HepG2 (cell line): ENCODE data around the gene ARHGAP26. TPM values are rescaled to one million over a fixed set of nuclear protein-coding genes. Genes with fewer than 3 reads are reported as not detected.

Experiments
- ATAC-seq: fragments of 200-7000 bp; cut with Tn5 transposase; 3 replicates; pipeline ENCODE4 v1.9.1; 2020; ENCODE audit warnings: mild to moderate bottlenecking, moderate library complexity
- BruUV-seq: library from RNA; stranded (reverse); fragments of 400-500 nt; replicated peaks from 2 replicates; lab custom pipeline; 2021; lab: Mats Ljungman, UMichigan
- CTCF ChIA-PET: fragments of 300-600 bp; formaldehyde crosslinking; extraction: SDS; loops from one replicate; lab custom pipeline; 2021; ENCODE audit warnings: low total read pairs, inconsistent platforms, low intra/inter-chr PET ratio; lab: Yijun Ruan, JAX
- POLR2A ChIA-PET: fragments of 350-600 bp; sonication (Branson Sonifier 250); formaldehyde crosslinking; loops from one replicate; lab custom pipeline; 2020; ENCODE audit warnings: antibody characterized with exemption, inconsistent platforms; lab: Yijun Ruan, JAX
- DNase-seq: peaks from one replicate; pipeline ENCODE4 v3.0.0-alpha.2; 2015; ENCODE audit warnings: low spot score
- FAIRE-seq: peaks from 3 replicates; lab custom pipeline; 2011; peaks lifted over from hg19 to GRCh38; lab: Jason Lieb, UNC
- H2AFZ ChIP-seq: one replicate; pipeline ENCODE4 v1.6.1; 2011; ENCODE audit warnings: low read length, inconsistent platforms
- H3K27ac ChIP-seq: fragments of 300-600 bp; 3 replicates; pipeline ENCODE4 v1.8.0; 2011; ENCODE audit warnings: mixed run types, mild to moderate bottlenecking, mixed read lengths, low read length, inconsistent platforms; ENCODE audit not compliant: insufficient read depth; ENCODE audit errors: extremely low read length
- H3K27me3 ChIP-seq, 2 experiments: fragments of 200-600 bp in 1 of 2; 2 replicates in 1 of 2; 3 replicates in 1 of 2; pipeline versions ENCODE4 v1.6.0 to v1.8.0; 2011; ENCODE audit warnings: low read length in 2 of 2, mild to moderate bottlenecking in 2 of 2, moderate library complexity in 2 of 2, inconsistent platforms in 1 of 2; ENCODE audit not compliant: insufficient read depth in 2 of 2, control insufficient read depth in 1 of 2
- H3K36me3 ChIP-seq, 2 experiments: fragments of 200-600 bp in 1 of 2; replicated peaks in 1 of 2; 2 replicates in 1 of 2; 3 replicates in 1 of 2; pipeline versions ENCODE4 v1.5.1 to v1.8.0; 2011; ENCODE audit warnings: low read length in 2 of 2, inconsistent platforms in 1 of 2; ENCODE audit not compliant: insufficient read depth in 2 of 2, control insufficient read depth in 1 of 2
- H3K4me1 ChIP-seq: 2 replicates; pipeline ENCODE4 v1.5.1; 2012; ENCODE audit warnings: low read length, inconsistent platforms; ENCODE audit not compliant: insufficient read depth
- H3K4me2 ChIP-seq: 2 replicates; pipeline ENCODE4 v1.6.0; 2011; ENCODE audit warnings: low read depth, low read length, inconsistent platforms
- H3K4me3 ChIP-seq, 3 experiments: fragments of 200-600 bp in 1 of 3; sonication (generic), shearing (Covaris generic) in 1 of 3; replicated peaks in 1 of 3; 2 replicates each; pipeline ENCODE4 v1.5.1; 2011 to 2016; ENCODE audit warnings: low read length in 3 of 3, inconsistent platforms in 2 of 3, low read depth in 2 of 3, mild to moderate bottlenecking in 2 of 3, control low read depth in 1 of 3, mixed read lengths in 1 of 3; ENCODE audit not compliant: insufficient read depth in 1 of 3
- H3K79me2 ChIP-seq: one replicate; pipeline ENCODE4 v1.6.1; 2011; ENCODE audit warnings: low read length, inconsistent platforms; ENCODE audit not compliant: insufficient read depth
- H3K9ac ChIP-seq: 2 replicates; pipeline ENCODE4 v1.6.0; 2011; ENCODE audit warnings: mild to moderate bottlenecking, low read depth, low read length, inconsistent platforms; ENCODE audit not compliant: insufficient read depth
- H3K9me3 ChIP-seq: 2 replicates; pipeline ENCODE4 v1.5.1; 2012; ENCODE audit warnings: mild to moderate bottlenecking, low read length
- H4K20me1 ChIP-seq: 2 replicates; pipeline ENCODE4 v1.6.0; 2011; ENCODE audit warnings: inconsistent platforms, mild to moderate bottlenecking, low read length, moderate library complexity; ENCODE audit not compliant: insufficient read depth
- HNF1B ChIP-seq: sonication (generic); formaldehyde crosslinking; IDR thresholded peaks from 2 replicates; pipeline ENCODE4 v1.5.1; 2020; ENCODE audit warnings: mild to moderate bottlenecking, moderate library complexity, missing genetic modification reagents
- NFYB ChIP-seq: sonication (generic); formaldehyde crosslinking; IDR thresholded peaks from 2 replicates; pipeline ENCODE4 v1.4.0; 2020; ENCODE audit warnings: missing genetic modification reagents
- NR2F2 ChIP-seq: IDR thresholded peaks from 2 replicates; pipeline ENCODE4 v1.6.1; 2012; ENCODE audit warnings: low read depth, inconsistent platforms, borderline replicate concordance
- POLR2AphosphoS5 ChIP-seq: IDR thresholded peaks from 2 replicates; pipeline ENCODE4 v1.6.1; 2012; ENCODE audit warnings: low read depth, low read length
- STAT5B ChIP-seq: sonication (generic); formaldehyde crosslinking; IDR thresholded peaks from 2 replicates; pipeline ENCODE4 v1.4.0; 2020; ENCODE audit warnings: missing genetic modification reagents
- TCF7 ChIP-seq: sonication (generic); IDR thresholded peaks from 2 replicates; pipeline ENCODE4 v1.6.1; 2016; ENCODE audit warnings: antibody characterized with exemption, low read depth
- USF2 ChIP-seq, 2 experiments: sonication (generic) in 1 of 2; formaldehyde crosslinking in 1 of 2; IDR thresholded peaks; 2 replicates each; pipeline versions ENCODE4 v1.5.1 to v1.6.1; 2011 to 2020; ENCODE audit warnings: borderline replicate concordance in 1 of 2, low read depth in 1 of 2, low read length in 1 of 2, mild to moderate bottlenecking in 1 of 2, missing genetic modification reagents in 1 of 2, moderate library complexity in 1 of 2
- ZBTB25 ChIP-seq: IDR thresholded peaks from 2 replicates; pipeline ENCODE4 v1.6.1; 2018; ENCODE audit warnings: missing genetic modification reagents
- ZMYM3 ChIP-seq: sonication (generic); formaldehyde crosslinking; IDR thresholded peaks from 2 replicates; pipeline ENCODE4 v1.5.1; 2020; ENCODE audit warnings: mild to moderate bottlenecking, missing genetic modification reagents
- ZNF530 ChIP-seq: sonication (generic); formaldehyde crosslinking; IDR thresholded peaks from 2 replicates; pipeline ENCODE4 v1.5.0; 2020; ENCODE audit warnings: low read depth, mild to moderate bottlenecking, missing genetic modification reagents
- ZNF773 ChIP-seq: sonication (generic); formaldehyde crosslinking; IDR thresholded peaks from 2 replicates; pipeline ENCODE4 v1.4.0; 2020; ENCODE audit warnings: missing genetic modification reagents, borderline replicate concordance
- ZNF777 ChIP-seq: sonication (generic); formaldehyde crosslinking; IDR thresholded peaks from 2 replicates; pipeline ENCODE4 v1.4.0; 2020; ENCODE audit warnings: missing genetic modification reagents
- ZNF839 ChIP-seq: sonication (generic); formaldehyde crosslinking; IDR thresholded peaks from 2 replicates; pipeline ENCODE4 v1.4.0; 2020; ENCODE audit warnings: missing genetic modification reagents, mild to moderate bottlenecking, borderline replicate concordance
- ZSCAN30 ChIP-seq: sonication (generic); formaldehyde crosslinking; IDR thresholded peaks from 2 replicates; pipeline ENCODE4 v1.5.0; 2020; ENCODE audit warnings: mild to moderate bottlenecking, missing genetic modification reagents
- WGBS: methylation state at CpG from one replicate; pipeline ENCODE4 v1.1.6; 2017; ENCODE audit warnings: low lambda C conversion rate; 5-methylcytosine and 5-hydroxymethylcytosine counted together
- in situ Hi-C: cut with HindIII; loops from 2 replicates; pipeline ENCODE4 v1.10.0; 2017; ENCODE audit warnings: low pct_unique_long_range_greater_than_20kb; ENCODE audit not compliant: extremely low pct_ligation_motif_present
- intact Hi-C: fragments of 100-400 bp; cut with micrococcal nuclease; formaldehyde crosslinking; loops from one replicate; pipeline ENCODE4 v1.10.0; 2022; ENCODE audit not compliant: unreplicated experiment
- polyA plus RNA-seq, 8 experiments: library from polyadenylated mRNA; depleted of rRNA in 3 of 8; stranded (reverse) in 7 of 8; unstranded in 1 of 8; fragments of >200 nt; fragmentation: Illumina TruSeq in 4 of 8; extraction: Trizol in 4 of 8; gene quantifications; 2 replicates each; pipeline versions ENCODE4 v1.2.1 to v1.2.3, GENCODE V29; 2011 to 2016; ENCODE audit warnings: low read depth in 4 of 8, missing spikeins in 1 of 8, mixed read lengths in 1 of 8; ENCODE audit not compliant: insufficient read depth in 1 of 8
- total RNA-seq, 5 experiments: library from RNA; depleted of rRNA; stranded (reverse); fragments of >200 nt; fragmentation: Illumina TruSeq; extraction: Trizol; gene quantifications; 2 replicates each; pipeline ENCODE4 v1.2.3, GENCODE V29; 2016; ENCODE audit warnings: low read depth in 1 of 5

ARHGAP26 gene
- total and polyA plus RNA-seq, 2 of the 13 experiments (the other 11 are each of a cell fraction or from before 2014, with no cell fraction given) = 9.6 to 18.2 TPM

GRCh38 chr5:142945321-142945720 lies 175.1 kb downstream of the ARHGAP26 start:
- H3K27me3 ChIP-seq = no peaks in the 10 kb centered on the region
- H3K4me2 ChIP-seq = no peak overlapping the region
- H3K36me3 ChIP-seq = no peaks in the 10 kb centered on the region
- ATAC-seq = no peak
- in situ Hi-C loops = no loop called here
- H3K9me3 ChIP-seq = no peaks in the 10 kb centered on the region
- BruUV-seq = no TSS peak
- FAIRE-seq = no peak
- H3K4me1 ChIP-seq = no peaks in the 10 kb centered on the region
- no peaks in the 10 kb centered on the region for H4K20me1 ChIP-seq
- DNase-seq = no peak
- intact Hi-C loops = no loop called here
- no peak overlapping the region for H3K4me3 ChIP-seq
- H3K9ac ChIP-seq = no peak overlapping the region
- POLR2A ChIA-PET = no interaction called here
- CTCF ChIA-PET = no interaction called here
- no peaks in the 10 kb centered on the region for H3K79me2 ChIP-seq
- no peak overlapping the region for H3K27ac ChIP-seq
- TF ChIP-seq ZMYM3 (CRISPR knock-in tag) (no peak), ZNF530 (no peak), ZSCAN30 (CRISPR knock-in tag) (no peak), NFYB (no peak), NR2F2 (no peak), ZBTB25 (CRISPR knock-in tag) (no peak), ZNF773 (no peak), HNF1B (no peak), TCF7 (no peak), POLR2AphosphoS5 (no peak), USF2 (IDR thresholded peaks at IDR 0.05; ENCODE audit: low read depth, low read length) (no peak), USF2 (CRISPR knock-in tag; IDR thresholded peaks at IDR 0.05; ENCODE audit: borderline replicate concordance) (no peak), ZNF777 (CRISPR knock-in tag) (no peak), ZNF839 (CRISPR knock-in tag) (no peak), STAT5B (no peak)
- WGBS = 100% methylated on average over 3 of the region's 3 CpGs
- H2AFZ ChIP-seq = no peak overlapping the region
